HG02610 (cell line): ENCODE data around the gene TJP3.

ENCODE experiments used
- ATAC-seq: cut with Tn5 transposase; IDR thresholded peaks from one replicate; pipeline ENCODE4 v1.9.1; 2021; ENCODE audit warnings: mild to moderate bottlenecking, moderate library complexity; ENCODE audit not compliant: unreplicated experiment

TJP3 gene

DNA sequence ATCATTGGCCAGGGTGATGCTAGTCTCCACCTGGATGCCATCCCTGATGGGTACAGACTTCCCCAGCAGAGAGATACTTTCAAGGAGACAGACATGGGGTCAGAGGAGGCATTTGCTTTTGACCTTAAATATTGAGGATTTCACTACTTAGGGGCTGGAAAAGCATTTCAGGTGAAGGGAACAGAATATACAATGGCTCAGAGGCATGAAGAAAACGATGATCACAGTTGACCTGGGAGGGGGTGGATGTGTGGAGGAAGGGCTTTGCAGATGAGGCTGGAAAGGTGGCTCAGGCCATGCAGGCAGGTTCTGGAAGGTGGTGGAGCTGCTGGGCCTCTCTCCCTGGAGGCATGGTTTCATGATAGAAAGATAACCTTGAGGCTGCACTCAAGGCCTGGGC lies 74.1 kb downstream of the TJP3 start:
- ATAC-seq, result no peak

DNA sequence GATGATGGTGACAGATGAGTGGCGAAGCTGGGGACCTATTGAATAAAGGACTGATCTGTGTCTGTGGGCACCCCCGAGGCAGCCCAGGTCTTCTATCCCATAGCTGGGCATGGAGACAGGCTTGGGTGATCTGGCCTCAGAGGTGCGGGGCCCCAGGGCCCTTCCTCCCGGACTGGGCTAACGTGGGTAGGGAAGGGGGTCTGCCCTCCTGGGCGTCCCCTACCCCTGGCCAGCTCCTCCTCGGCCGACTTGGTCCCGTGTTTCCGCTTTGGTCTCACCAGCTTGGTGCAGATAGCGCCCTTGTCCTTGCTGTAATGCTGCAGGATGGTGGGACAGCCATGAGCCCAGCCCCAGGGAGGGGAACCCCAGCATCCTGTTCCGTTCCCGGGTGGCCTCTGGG lies 74.7 kb downstream of the TJP3 start:
- ATAC-seq, result no peak

DNA sequence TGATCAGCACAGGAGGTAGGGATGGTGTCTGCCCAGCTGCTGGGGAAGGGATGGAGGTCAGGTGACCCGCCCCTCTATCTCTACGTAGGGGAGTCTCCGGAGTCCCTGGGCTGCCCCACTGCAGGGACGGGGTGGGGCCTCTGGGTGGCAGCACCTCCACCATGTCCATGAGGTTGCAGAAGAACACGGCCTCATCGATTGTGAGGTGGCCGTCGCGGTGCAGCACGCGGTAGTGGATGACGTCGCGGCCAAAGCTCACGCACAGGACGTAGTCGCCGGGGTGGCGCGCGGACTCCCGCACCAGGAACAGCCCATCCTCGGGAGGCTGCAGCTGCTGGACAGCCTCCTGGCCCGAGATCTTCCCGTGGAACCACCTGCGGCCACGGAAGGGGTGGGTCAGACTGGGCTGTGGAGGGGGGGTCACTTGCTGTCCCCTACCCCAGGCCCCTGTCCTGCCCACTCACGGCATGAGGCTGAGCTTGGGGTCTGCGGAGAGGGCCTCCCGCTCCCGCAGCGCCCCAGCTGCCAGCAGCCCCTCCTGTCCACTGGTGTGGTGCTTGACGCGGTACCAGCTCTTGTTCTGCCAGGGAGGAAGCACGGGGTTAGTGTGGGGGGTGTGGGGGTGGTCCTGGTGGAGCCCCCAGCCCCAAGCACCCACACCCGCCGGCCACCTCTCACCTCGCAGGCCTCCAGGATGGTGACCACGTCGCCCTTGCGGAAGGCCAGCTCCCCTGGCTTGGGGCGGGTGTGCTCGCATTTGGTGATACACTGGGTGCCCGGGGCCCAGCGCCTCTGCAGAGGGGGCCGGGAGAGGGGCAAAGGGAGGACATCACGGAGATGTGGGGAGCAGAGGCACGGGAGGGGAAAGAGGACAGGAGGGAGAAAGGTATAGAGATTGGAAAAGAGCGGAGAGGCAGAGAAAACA lies 75.7 kb downstream of the TJP3 start:
- ATAC-seq, result no peak

DNA sequence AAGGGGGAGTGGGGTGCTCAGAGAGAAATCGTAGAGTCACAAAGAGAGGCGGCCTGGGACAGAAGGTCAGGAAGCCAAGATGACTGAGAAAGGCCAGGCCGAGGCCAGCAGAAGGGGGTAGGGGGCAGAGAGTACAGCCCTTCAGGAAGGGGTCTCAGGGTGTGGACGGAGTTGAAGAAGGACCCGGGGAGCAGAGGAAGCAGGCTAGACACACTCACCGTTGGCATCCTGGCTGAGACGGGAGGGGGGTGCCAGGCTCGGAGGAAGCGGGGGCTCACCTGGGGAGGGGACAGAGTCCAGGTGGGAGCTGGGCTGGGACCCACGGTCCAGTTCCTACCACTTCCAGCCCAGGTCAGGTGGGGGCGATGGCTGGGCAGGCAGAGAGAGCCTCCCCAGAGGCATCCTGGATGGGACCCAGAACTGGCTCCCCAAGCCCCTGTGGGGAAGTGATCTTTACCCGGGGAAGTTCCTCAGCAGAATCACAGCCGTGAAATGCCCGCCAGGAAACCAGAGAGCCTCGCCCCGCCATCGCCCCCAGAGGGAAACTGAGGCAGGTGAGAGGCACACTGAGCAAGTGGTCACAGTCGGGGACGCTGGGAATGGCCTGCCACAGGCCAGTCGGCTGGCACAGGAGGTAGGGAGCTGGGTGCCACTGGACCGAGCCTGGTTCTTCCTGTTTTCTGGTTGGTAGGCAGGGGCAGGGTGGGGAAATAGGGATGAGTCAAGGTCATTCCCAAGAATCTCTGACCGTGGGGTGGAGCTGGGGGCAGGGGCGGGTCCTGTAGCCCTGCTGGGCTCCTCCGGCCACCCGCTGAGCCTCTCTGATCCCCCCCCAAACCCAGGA lies 76.6 kb downstream of the TJP3 start:
- no peak for ATAC-seq

DNA sequence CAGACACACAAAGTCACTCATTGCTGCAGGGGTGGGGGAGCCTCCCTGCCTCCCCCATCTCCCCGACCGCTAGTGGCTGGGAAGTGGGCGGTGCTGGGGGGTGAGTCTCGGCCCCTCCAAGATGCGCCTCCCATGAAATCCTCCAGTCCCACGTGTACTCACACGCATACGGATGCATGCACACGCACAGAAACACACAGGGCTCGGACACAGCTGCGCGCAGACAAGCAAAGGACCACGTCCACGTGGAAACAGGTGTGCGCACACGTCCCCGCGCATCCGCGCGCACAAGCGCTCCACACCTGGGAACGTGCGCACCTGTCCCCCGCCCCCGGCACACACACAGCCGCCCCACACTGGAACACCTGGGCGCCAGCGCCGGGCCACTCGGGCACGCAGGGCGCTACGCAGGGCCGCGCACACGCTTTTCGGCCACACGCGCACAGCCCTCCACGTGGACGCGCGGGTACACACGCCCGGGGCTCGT lies 77.3 kb downstream of the TJP3 start:
- ATAC-seq, result no peak

DNA sequence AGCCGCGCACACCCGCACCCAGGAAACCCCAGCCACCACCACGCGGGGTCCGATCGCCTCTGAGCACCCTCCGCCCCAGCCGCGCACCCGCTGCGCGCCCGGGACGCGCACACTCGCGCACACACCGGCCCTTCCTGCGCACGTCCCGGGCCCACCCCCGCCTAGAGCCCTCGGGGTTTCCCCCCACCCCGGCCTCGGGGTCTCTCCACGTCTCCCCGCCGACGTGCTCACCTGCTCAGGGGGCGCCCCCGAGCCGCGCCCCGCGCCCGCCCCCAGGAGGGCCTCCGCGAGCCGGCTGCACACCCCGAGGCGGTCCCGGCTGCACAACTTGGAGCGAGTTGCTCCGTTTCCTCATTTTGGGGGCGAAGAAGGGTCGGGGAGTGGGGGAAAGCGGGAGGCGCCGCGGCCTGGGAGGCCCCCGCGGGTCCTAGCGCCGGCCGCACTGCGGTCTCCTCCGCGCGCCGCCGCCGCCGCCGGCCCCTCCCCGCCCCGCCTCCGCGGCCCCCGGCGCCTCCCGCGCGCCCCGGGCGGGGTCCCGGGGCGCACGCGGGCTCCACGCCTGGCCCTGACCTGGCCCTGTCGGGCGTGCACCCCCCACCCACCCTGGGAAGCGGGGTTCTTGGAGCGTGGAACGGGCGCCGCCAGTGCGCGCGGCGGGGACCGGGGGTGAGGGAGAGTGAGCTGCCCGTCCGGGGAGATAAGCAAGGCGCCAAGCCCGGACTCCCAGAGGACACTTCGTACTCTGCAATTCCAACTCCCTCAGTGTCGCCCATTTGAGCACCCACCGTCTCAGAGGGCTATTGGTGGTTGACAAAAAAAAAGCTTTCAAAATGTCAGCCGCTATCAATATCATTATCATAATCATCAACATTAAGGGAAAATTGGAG lies 78.0 kb downstream of the TJP3 start, which contains the start of gene MATK:
Gene MATK (minus strand): TSS at position 444 of the 887 bp plus-strand sequence. CDS start 1,246 bp downstream, outside the sequence.
- no peak for ATAC-seq

DNA sequence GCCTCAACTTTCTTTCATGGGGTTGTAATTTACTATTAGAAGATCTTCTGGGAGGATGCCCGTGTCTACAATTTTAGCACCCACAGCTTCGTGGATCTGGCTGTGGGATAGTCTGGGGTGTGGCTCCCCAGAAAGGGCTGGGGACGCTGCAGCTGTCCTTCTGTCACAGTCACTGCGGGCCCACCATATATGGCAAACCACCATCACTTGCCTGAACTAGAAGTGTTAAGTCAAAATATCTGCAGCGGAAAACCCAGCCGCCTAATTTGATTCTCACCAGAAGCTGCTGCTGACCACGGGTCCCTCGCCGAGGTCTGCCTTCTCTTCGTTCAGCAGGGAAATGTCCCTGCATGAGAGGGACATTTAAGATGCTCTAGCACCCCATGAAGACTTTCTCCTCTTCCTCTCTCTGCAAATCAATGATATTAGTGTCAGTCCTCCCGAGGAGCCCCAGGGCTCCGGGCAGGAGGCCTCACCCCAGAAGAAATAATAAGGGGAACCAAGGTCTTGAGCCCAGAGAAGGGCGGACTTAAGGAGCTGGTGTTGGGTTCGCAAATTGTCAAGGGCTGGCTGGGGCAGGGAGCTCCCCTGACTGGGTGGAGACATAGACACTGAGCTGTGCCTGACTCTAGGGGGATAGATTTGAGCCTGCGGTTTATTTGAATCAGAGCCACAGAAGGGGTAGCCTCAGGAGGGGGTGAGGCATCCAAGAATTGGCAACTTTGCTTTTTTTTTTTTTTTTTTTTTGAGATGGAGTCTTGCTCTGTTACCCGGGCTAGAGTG lies 81.0 kb downstream of the TJP3 start:
- no peak for ATAC-seq

DNA sequence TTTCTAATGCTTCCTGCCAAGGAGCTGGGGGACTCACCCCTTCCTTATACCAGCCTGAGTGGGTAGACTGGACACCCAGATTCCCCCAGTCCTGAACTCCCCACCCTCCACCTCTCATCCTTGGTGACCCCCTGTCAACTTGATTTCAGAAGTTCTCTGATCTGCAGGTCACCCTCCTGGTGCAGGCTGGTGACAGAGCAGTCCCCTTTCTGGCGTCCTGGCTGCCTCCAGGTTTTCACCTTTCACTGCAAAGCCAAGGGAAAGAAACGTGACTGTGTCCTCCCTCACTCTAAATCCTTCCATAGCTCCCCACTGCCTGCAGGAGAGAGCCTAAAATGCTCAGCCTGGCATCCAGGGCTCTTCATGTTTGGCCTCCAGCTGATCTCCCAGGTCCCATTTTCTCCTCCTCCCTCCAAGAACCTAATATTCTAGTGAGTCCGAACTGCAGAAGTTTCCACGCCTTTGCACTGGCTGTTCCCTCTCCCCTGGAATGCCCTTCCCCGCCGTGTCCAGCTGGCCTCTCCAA lies 82.1 kb downstream of the TJP3 start:
- no peak for ATAC-seq

DNA sequence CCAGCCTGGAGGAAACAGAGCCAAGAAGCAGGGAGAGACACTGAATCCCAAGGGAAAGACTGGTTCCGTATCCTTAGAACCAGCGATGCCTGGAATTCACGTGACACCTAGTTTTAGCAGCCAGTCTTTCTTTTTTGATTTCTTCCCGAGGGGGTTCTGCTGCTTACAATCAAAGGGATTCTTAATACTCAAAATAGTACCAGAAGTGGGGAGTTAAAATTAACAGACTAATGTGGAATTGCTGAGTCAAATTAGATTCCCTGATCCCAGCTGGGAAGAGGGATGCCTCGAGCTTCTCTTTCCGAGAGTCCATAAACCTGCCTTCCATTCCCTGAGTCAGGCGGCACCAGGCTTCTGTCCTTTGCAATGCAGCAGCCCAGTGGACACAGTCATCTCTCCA lies 82.8 kb downstream of the TJP3 start:
- ATAC-seq, result no peak

DNA sequence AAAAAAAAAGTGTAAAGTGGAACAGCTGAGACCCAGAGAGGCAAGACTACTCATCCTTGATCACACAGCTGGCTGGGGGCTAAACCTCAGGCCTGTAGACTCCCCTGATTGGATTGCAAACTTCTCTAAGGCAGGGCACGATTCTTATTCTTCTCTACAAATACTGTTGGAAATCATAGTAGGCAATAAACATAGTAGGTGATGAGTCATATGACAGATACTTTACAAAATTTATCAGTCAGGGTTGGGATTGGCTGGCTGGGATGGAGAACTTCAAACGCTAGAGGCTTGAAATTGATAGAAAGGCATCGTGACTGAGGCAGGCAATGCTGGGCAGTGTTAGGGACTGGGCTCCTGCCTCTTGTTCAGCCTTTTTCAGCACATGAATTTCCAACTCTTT lies 83.9 kb downstream of the TJP3 start:
- no peak for ATAC-seq

DNA sequence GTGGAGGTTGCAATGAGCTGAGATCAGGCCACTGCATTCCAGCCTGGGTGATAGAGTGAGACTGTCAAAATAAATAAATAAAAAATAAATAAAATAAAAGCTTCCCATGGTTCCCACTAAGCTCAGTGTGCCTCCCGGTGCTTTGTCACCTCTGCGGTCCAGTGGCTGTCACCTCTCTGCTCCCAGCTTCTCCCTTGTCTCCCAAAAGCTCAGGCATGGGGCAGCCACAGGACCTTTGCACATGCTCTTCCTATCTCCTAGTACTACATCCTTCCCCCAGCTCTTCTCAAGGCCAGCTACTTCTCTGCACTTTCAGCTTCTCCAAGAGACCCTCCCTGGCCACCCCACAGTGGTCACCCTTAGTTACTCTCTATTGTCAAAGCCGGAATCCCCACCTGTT lies 85.6 kb downstream of the TJP3 start:
- ATAC-seq, result no peak

DNA sequence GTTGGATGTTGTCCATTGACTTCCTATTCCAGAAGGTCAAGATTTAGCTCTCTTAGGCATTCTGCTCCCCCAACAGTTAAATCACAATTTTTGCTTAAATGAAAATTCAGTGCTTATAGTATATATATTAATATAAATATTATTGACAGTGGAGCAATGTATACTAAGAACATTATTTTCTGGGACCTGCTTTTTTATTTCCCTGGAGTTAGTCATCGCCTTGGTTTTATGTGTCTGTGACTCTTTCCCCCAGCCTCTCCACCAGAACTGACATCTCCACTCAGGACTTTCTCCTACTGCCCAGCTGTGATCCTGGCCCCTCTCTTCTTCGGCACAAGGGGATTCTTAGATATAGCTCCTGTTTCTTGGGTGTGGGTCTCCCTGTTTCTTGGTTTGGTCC lies 88.2 kb downstream of the TJP3 start:
- no peak for ATAC-seq

DNA sequence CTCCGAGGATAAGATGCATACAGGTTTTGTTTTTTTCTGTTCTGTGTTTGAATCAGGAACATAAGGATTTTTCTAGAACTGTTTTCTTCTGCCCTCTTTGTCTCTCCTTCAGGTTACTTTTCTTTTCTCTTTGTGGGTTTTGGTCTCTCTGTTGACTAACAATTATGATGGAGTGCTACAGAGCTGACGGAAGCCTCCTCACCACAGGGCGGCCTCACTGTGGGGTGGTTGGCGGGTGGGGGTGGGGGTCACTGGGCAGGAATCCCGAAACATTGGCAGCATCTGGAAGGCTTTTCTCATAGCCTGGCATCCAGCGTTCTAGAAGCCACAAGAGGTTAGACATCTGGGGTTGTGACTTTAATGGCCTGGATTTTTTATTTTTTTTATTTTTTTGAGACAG lies 90.0 kb downstream of the TJP3 start:
- no peak for ATAC-seq
